Stimulated activated CD4-positive, alpha-beta T cell treated with anti-CD3 and anti-CD28 coated beads, Interleukin-4, amount 100 ng/mL, for 24 hours (primary cell): ENCODE results near the gene ADAM12.
"Not testable (repeated sequence)": the region's sequence is repeated elsewhere in the genome, so short reads cannot be mapped to it uniquely, and the experiment has no call there.

Source experiments
- DNase-seq: peaks from one replicate; pipeline ENCODE4 v3.0.0-alpha.2; 2020

The ADAM12 gene

GRCh38 chr10:126373147-126373546, 15.1 kb downstream of the ADAM12 start:
- DNase-seq: no peak

DNA sequence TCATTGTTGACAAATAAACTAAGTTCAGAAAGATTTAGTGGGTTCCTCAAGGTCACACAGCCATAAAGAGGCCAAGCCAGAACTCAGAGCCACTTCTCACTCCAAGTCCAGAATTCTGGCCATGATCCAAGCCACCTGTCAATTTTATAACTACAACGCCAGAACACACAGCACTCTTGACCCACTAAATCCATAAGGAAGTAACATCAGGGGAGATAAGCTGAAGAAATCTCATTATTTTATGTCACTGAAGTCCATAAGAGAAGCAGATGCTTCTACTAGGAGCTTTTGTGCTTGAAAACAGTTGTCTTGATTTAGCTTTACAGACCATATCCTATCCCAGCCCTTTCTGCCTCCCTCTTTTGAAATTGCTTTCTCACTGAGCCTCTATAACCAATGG, 15.9 kb downstream of the ADAM12 start:
- DNase-seq: no peak

- DNase-seq: no peak
These were observed 19.1 kb downstream of the ADAM12 start for GRCh38 chr10:126369125-126369710.

DNA sequence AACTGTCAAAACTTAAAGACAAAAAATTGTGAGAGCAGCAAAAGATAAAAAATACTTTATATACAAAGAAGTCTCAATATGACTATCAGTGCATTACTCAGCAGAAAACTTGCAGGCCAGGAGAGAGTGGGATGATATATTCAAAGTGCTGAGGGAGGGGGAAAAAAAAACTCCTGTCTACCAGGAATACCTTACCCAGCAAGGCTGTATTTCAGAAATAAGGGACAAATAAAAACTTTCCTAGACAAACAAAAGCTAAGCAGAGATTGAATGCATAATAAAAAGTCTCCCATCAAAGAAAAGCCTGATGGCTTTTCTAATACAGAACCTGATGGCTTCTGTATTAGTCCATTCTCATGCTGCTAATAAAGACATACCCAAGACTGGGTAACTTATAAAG, 31.1 kb downstream of the ADAM12 start:
- DNase-seq: no peak

DNA sequence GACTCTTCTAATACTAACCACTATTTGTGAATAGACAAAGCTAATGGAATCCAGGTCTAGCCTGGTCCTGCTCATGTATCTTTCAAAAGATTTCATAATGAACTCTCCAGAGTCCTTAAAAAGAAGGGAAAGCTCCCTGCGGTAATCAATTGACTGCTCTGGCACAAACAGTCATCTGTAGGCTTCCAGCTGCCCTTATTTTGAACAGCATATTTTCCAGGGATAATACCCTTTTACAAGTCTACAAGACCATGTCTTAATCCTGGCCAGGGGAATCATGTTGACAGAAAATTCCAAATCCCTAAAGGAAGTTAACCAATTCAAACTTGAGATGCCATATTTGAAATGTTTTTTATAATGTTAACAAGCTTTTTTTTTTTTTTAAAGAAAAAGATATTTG, 34.6 kb downstream of the ADAM12 start:
- no peak for DNase-seq

GRCh38 chr10:126352453-126352852, 35.8 kb downstream of the ADAM12 start:
- DNase-seq: no peak

DNA sequence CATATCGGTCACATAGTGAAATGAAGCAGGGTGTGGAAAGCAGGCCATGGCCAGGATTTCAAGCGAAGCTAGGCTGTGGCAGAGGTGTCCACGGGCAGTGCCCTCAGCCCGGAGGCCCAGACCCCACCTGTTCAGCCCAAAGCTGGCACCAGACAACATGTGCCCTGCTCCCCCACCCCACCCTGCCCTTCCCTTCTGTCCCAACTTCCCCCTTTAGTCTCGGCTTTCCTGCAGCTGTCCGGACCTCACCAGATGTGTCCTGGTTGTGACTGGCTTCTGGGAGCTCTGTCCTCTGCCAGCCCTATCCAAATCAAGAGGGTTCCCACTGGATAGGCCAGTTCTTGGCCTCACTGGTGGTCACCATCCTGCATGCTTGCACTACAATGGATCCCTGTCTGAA, 37.3 kb downstream of the ADAM12 start:
- DNase-seq: no peak

- no peak for DNase-seq
These were observed 37.9 kb downstream of the ADAM12 start for GRCh38 chr10:126350216-126350992.

- DNase-seq: no peak
These were observed 38.6 kb downstream of the ADAM12 start for GRCh38 chr10:126349676-126350075.

- no peak for DNase-seq
These were observed 39.2 kb downstream of the ADAM12 start for GRCh38 chr10:126349101-126349500.

DNA sequence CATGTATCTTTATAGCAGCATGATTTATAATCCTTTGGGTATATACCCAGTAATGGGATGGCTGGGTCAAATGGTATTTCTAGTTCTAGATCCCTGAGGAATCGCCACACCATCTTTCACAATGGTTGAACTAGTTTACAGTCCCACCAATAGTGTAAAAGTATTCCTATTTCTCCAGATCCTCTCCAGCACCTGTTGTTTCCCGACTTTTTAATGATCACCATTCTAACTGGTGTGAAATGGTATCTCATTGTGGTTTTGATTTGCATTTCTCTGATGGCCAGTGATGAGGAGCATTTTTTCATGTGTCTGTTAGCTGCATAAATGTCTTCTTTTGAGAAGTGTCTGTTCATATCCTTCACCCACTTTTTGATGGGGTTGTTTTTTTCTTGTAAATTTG, 44.8 kb downstream of the ADAM12 start:
- DNase-seq: not testable (repeated sequence)

DNA sequence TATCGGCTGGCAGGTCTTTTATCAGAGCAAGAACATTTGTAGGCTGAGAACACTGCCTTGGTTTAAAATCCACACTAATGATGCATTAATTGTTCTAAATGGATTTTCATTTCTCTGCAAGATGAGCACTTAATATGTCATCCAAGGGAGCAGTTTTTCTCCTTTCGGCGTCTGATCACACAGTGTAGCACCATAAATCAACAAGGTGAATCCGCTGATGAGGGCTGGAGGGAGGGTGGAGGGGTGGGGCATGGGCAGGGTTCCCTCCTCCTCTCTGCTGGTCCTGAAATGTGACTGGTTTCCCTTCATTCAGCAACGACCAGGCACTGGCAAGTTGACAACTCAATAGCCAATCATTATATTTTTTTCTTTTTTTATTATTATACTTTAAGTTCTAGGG, 45.6 kb downstream of the ADAM12 start:
- no peak for DNase-seq

- no peak for DNase-seq
These were observed 46.8 kb downstream of the ADAM12 start for GRCh38 chr10:126341491-126341890.

- no peak for DNase-seq
These were observed 50.9 kb downstream of the ADAM12 start for GRCh38 chr10:126337251-126337810.

- DNase-seq: no peak
These were observed 51.5 kb downstream of the ADAM12 start for GRCh38 chr10:126336801-126337200.

- DNase-seq: no peak
These were observed 54.0 kb downstream of the ADAM12 start for GRCh38 chr10:126334272-126334671.

GRCh38 chr10:126332576-126332975, 55.7 kb downstream of the ADAM12 start:
- no peak for DNase-seq

DNA sequence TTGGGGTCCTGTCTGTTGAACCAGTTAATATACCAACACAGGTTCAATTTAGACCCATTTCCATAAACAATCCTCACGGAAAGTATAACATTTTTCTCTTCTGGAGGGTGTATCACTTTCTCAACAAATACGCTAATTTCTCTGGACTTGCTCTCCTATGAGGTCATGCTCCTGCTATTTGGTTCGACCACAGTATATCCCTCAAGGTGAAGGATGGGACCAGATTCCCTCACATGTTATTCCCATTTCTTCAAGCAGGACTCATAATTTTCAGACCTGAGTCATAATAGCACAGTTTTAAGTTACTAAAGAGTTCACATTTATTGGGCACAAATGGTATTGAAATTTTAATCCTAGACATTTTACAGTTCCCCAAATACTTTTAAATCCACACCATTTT, 57.2 kb downstream of the ADAM12 start:
- no peak for DNase-seq

DNA sequence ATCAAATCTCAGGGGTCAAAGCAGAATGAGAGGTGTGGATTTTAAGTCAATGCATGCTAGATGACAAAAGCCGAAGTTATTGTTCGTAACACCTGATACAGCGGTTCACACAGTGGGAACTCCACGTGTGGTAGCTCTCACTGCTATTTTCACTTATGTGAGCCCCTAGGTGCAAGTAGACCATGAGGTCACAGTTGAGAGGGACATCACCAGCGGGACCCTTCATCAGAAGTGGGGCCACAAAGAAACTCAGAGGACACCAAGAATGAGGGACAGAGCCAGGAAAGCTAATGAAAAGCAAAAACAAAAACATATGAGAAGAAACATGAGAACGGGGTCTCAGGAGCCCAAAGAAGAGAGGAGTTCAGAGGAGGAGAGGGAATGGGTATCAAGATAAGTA, 63.5 kb downstream of the ADAM12 start:
- DNase-seq: no peak

GRCh38 chr10:126321440-126321839, 66.8 kb downstream of the ADAM12 start:
- DNase-seq: no peak

DNA sequence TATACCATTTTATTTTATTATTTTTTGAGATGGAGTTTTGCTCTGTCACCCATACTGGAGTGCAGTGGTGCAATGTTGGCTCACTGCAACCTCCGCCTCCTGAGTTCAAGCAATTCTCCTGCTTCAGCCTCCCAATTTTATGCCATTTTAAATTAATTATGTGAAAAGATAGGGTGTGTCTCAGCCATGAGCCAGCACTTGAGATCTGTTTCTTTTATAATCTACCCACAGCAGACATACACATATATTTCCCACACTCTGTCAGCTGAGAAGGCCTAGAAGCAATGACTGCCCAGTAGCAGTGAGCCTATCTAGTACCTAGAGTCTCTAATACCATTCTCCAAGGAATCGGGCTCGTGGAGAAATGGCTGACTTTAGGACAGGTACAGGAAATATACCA, 70.5 kb downstream of the ADAM12 start:
- no peak for DNase-seq

GRCh38 chr10:126315494-126316177, 72.6 kb downstream of the ADAM12 start:
- no peak for DNase-seq

DNA sequence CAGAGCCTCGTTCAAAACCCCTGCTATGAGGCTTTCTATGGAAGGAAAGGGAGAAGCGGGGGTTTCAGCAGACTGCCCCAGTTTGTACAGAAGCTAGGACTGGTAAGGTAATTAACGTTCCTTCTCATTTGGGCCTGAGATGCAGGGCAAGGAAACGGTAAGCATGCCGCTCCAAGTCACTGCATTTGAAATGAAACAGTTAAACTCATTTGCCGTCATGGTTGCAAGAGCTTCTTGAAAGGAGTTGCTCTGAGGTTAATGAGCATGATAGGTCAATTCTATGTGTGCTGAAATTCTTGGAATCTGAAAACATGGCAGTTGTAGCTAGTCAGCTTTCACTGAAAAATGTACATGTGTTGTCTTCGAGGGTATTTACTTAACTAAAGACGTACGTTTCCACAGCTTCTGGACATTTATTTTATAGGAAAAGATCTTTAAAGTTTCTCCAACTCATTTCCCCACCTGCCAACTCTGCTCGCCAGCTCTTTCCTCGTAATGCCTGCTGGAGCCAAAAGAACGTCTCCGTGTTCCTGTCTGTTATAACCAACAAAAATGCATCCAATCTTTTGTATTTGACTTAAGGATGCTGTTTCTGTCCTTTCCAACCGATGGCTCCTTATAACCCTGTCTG, 73.3 kb downstream of the ADAM12 start:
- no peak for DNase-seq
